ENCODE measurements around the gene GTPBP4. TPM values are rescaled to one million over a fixed set of nuclear protein-coding genes. Genes with fewer than 3 reads are reported as not detected.

GTPBP4 gene
- polyA plus RNA-seq = 22.2 and 45.6 TPM in 2 replicates

GRCh38 chr10:987870-988666 is at the start of gene GTPBP4:
GTPBP4 (plus strand) TSS chr10:988434; CDS start chr10:988480, 46 bp downstream.

DNA sequence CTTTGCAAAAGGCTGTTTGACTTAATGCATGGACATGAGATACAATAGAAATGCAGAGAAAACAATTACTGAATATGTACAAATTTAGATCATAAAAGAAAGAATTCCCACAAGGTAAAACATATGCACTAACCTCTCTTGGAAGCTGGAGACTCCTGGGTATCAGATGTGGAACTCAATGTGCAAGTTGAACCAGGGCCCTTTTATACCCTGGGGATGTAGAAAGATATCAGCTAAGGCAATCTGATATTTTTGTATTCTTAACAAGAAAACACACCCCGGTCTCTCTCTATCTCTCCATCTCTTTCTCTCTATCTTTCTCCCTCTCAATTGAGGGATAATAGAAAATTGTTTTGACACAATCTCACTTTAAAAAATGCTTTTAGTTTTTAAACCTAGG is 37.4 kb downstream of the GTPBP4 start, which contains the start of gene IDI2:
IDI2 (minus strand) TSS at position 177 of the 400 bp plus-strand sequence. CDS start 1,136 bp downstream, outside the sequence.

GRCh38 chr10:1048732-1049424 is 60.6 kb downstream of the GTPBP4 start, which contains the start of gene IDI1:
IDI1 (minus strand) TSS chr10:1049119; CDS start chr10:1049003, 116 bp downstream.

GRCh38 chr10:1056326-1057105 is 68.3 kb downstream of the GTPBP4 start, which contains the start of gene WDR37:
WDR37 (plus strand) TSS chr10:1056385; CDS start chr10:1072156, 15,771 bp downstream.

Other genes starting within 250 kb of the GTPBP4 start
- gene LARP4B, start 56.7 kb upstream of the GTPBP4 start, polyA plus RNA-seq = 10.8 and 11.4 TPM in 2 replicates
- gene IDI2, start 37.4 kb downstream of the GTPBP4 start, polyA plus RNA-seq = not detected in 2 replicates
- gene IDI1, start 60.7 kb downstream of the GTPBP4 start, polyA plus RNA-seq = 73.1 and 117 TPM in 2 replicates
- gene WDR37, start 68.0 kb downstream of the GTPBP4 start, polyA plus RNA-seq = 6.4 and 7.7 TPM in 2 replicates